A549 treated with AZD9567 at 1 μM for 4 hours (cell line): ENCODE measurements around the gene TCF3. TPM values are rescaled to one million over a fixed set of nuclear protein-coding genes. Genes with fewer than 3 reads are reported as not detected.

Experiments used
- total RNA-seq: library from RNA; stranded (reverse); fragments of 200-300 nt; extraction: Qiagen RNA extraction; gene quantifications from 5 replicates; pipeline ENCODE4 v1.2.3, GENCODE V29; 2022; ENCODE audit not compliant: insufficient read depth

Gene TCF3
- 55.6 to 70.1 TPM (median 64.7 TPM) in 5 replicates for total RNA-seq

GRCh38 chr19:1652471-1653299 lies at the start of gene TCF3:
TCF3 (minus strand) TSS chr19:1652615; CDS start chr19:1650248, 2,367 bp downstream.

GRCh38 chr19:1605236-1606137 lies 46.9 kb downstream of the TCF3 start, which contains the start of gene UQCR11:
UQCR11 (minus strand) TSS chr19:1605462; CDS start chr19:1605409, 53 bp downstream.

GRCh38 chr19:1592755-1593500 lies 59.5 kb downstream of the TCF3 start, which contains the start of gene MBD3:
MBD3 (minus strand) TSS chr19:1592865; CDS start chr19:1592631, 234 bp downstream.

GRCh38 chr19:1568320-1569019 lies 83.9 kb downstream of the TCF3 start, which contains the start of gene MEX3D:
MEX3D (minus strand) TSS chr19:1568325; CDS start chr19:1568058, 267 bp downstream.

Other genes starting within 250 kb of the TCF3 start
- gene DAZAP1, start 245.0 kb downstream of the TCF3 start, total RNA-seq, result 66.2 to 95.9 TPM (median 93.7 TPM) in 5 replicates
- gene RPS15, start 214.2 kb downstream of the TCF3 start, total RNA-seq, result 1,367 to 2,061 TPM (median 1,872 TPM) in 5 replicates
- 1.5 to 8.3 TPM (median 1.8 TPM) in 5 replicates for gene APC2, start 202.5 kb downstream of the TCF3 start, total RNA-seq
- gene C19orf25, start 173.4 kb downstream of the TCF3 start, total RNA-seq, result 10.1 to 21.7 TPM (median 20.5 TPM) in 5 replicates
- 0.73 to 1.1 TPM (median 0.99 TPM) in 4 of 5 replicates, not detected in the other for gene PCSK4, start 162.3 kb downstream of the TCF3 start, total RNA-seq
- 4.8 to 6.0 TPM (median 5.1 TPM) in 5 replicates for gene REEP6, start 161.4 kb downstream of the TCF3 start, total RNA-seq
- gene ADAMTSL5, start 139.6 kb downstream of the TCF3 start, total RNA-seq, result 3.1 to 7.3 TPM (median 3.5 TPM) in 5 replicates
- 0.03 to 0.06 TPM (median 0.03 TPM) in 3 of 5 replicates, not detected in the others for gene PLK5, start 128.5 kb downstream of the TCF3 start, total RNA-seq
- 5.3 to 12.8 TPM (median 11.7 TPM) in 5 replicates for gene MEX3D, start 84.3 kb downstream of the TCF3 start, total RNA-seq
- gene MBD3, start 59.8 kb downstream of the TCF3 start, total RNA-seq, result 33.3 to 54.0 TPM (median 45.6 TPM) in 5 replicates
- 117 to 187 TPM (median 177 TPM) in 5 replicates for gene UQCR11, start 47.2 kb downstream of the TCF3 start, total RNA-seq
- 0.01 TPM in 1 of 5 replicates, not detected in the others for gene ONECUT3, start 100.9 kb upstream of the TCF3 start, total RNA-seq
- gene ATP8B3, start 159.7 kb upstream of the TCF3 start, total RNA-seq, result 2.8 to 3.6 TPM (median 3.1 TPM) in 5 replicates
- gene REXO1, start 195.9 kb upstream of the TCF3 start, total RNA-seq, result 13.3 to 22.4 TPM (median 19.1 TPM) in 5 replicates
- 19.6 to 32.8 TPM (median 29.1 TPM) in 5 replicates for gene KLF16, start 211.0 kb upstream of the TCF3 start, total RNA-seq
- gene ABHD17A, start 232.9 kb upstream of the TCF3 start, total RNA-seq, result 15.9 to 41.3 TPM (median 38.5 TPM) in 5 replicates